Loucy (cell line): ENCODE data around the gene PRPSAP1.

Source experiments
- CTCF ChIP-seq: fragments of 200-600 bp; sonication (generic); conservative IDR thresholded peaks from 2 replicates; pipeline ENCODE4 v1.5.1; 2014; ENCODE audit warnings: mild to moderate bottlenecking, antibody characterized with exemption, low read length
- EZH2phosphoT487 ChIP-seq: fragments of 200-600 bp; IDR thresholded peaks from 2 replicates; pipeline ENCODE4 v1.6.1; 2018; ENCODE audit warnings: antibody characterized with exemption, mild to moderate bottlenecking, moderate library complexity, borderline replicate concordance

DNA sequence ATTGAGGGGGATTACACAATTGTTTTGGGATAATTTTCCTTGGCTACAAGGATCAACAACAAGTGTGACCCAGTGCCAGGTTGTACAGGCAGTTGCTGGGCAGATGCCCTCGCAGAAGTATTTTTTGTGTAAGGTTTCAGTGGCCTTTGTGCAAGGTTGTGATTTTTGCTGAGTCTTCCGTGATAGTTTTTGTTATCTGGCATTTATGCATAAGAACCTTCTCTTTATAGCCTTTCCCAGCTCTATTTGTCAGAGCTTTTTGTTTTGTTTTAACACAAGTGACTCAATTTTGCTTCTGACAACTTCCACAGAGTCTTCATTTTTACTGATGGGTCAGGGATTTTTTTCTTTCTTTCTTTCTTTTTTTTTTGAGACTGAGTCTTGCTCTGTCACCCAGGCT, 6.7 kb upstream of the PRPSAP1 start:
- TF ChIP-seq CTCF (no peak), EZH2phosphoT487 (no peak)
